ENCODE data around the gene ZBTB42.
A peak's percentile ranks its signal among the peaks of the same experiment; 100 is the strongest.

Gene ZBTB42

GRCh38 chr14:104792101-104792884, 8.6 kb upstream of the ZBTB42 start:
- H3K79me2 ChIP-seq (ENCODE audit: control insufficient read depth, insufficient read depth, low read length, unreplicated experiment) = peaks cover 66% of the 10 kb centered on the region
- H3K4me3 ChIP-seq (ENCODE audit: low read depth, low read length) = no peak overlapping the region
- H3K36me3 ChIP-seq (ENCODE audit: insufficient read depth, low read length) = no peaks in the 10 kb centered on the region
- H2AFZ ChIP-seq (ENCODE audit: low read length, unreplicated experiment) = no peak overlapping the region
- H3K27ac ChIP-seq (ENCODE audit: low read depth, low read length) = no peak overlapping the region
- H3K27me3 ChIP-seq (ENCODE audit: insufficient read depth, low read length) = no peaks in the 10 kb centered on the region
- H3K4me1 ChIP-seq (ENCODE audit: control insufficient read depth, insufficient read depth, low read length, unreplicated experiment) = peaks cover 20% of the 10 kb centered on the region

GRCh38 chr14:104792945-104793702, 7.8 kb upstream of the ZBTB42 start:
- H3K36me3 ChIP-seq (ENCODE audit: insufficient read depth, low read length) = no peaks in the 10 kb centered on the region
- H3K27ac ChIP-seq (ENCODE audit: low read depth, low read length) = no peak overlapping the region
- H3K4me3 ChIP-seq (ENCODE audit: low read depth, low read length) = peak overlapping the region; percentile 84
- peaks cover 59% of the 10 kb centered on the region for H3K79me2 ChIP-seq (ENCODE audit: control insufficient read depth, insufficient read depth, low read length, unreplicated experiment)
- no peaks in the 10 kb centered on the region for H3K27me3 ChIP-seq (ENCODE audit: insufficient read depth, low read length)
- H2AFZ ChIP-seq (ENCODE audit: low read length, unreplicated experiment) = no peak overlapping the region
- peaks cover 23% of the 10 kb centered on the region for H3K4me1 ChIP-seq (ENCODE audit: control insufficient read depth, insufficient read depth, low read length, unreplicated experiment)

- peaks cover 54% of the 10 kb centered on the region for H3K79me2 ChIP-seq (ENCODE audit: control insufficient read depth, insufficient read depth, low read length, unreplicated experiment)
These were observed 7.3 kb upstream of the ZBTB42 start for GRCh38 chr14:104793703-104793959.

GRCh38 chr14:104794099-104794498, 6.8 kb upstream of the ZBTB42 start:
- Histone ChIP-seq H3K4me1 (ENCODE audit: control insufficient read depth, insufficient read depth, low read length, unreplicated experiment) (peaks cover 24% of the 10 kb centered on the region), H3K27ac (ENCODE audit: low read depth, low read length) (0 out of 2 replicates have a peak overlapping the region, but pooled peaks have one; percentile 2), H3K4me3 (ENCODE audit: low read depth, low read length) (peak overlapping the region; percentile 84)

More at GRCh38 chr14:104793703-104793959, 7.3 kb upstream of the ZBTB42 start:
- Histone ChIP-seq H3K4me1 (ENCODE audit: control insufficient read depth, insufficient read depth, low read length, unreplicated experiment) (peaks cover 23% of the 10 kb centered on the region), H3K4me3 (ENCODE audit: low read depth, low read length) (peak overlapping the region; percentile 84), H3K27me3 (ENCODE audit: insufficient read depth, low read length) (no peaks in the 10 kb centered on the region), H3K36me3 (ENCODE audit: insufficient read depth, low read length) (no peaks in the 10 kb centered on the region), H3K27ac (ENCODE audit: low read depth, low read length) (no peak overlapping the region), H2AFZ (ENCODE audit: low read length, unreplicated experiment) (no peak overlapping the region)

GRCh38 chr14:104794631-104794992, 6.3 kb upstream of the ZBTB42 start:
- Histone ChIP-seq H3K4me3 (ENCODE audit: low read depth, low read length) (peak overlapping the region; percentile 84), H3K4me1 (ENCODE audit: control insufficient read depth, insufficient read depth, low read length, unreplicated experiment) (peaks cover 29% of the 10 kb centered on the region), H3K27me3 (ENCODE audit: insufficient read depth, low read length) (no peaks in the 10 kb centered on the region), H3K27ac (ENCODE audit: low read depth, low read length) (0 out of 2 replicates have a peak overlapping the region, but pooled peaks have one; percentile 21), H2AFZ (ENCODE audit: low read length, unreplicated experiment) (no peak overlapping the region), H3K36me3 (ENCODE audit: insufficient read depth, low read length) (no peaks in the 10 kb centered on the region), H3K79me2 (ENCODE audit: control insufficient read depth, insufficient read depth, low read length, unreplicated experiment) (peaks cover 49% of the 10 kb centered on the region)

More at GRCh38 chr14:104794099-104794498, 6.8 kb upstream of the ZBTB42 start:
- Histone ChIP-seq H2AFZ (ENCODE audit: low read length, unreplicated experiment) (no peak overlapping the region), H3K36me3 (ENCODE audit: insufficient read depth, low read length) (no peaks in the 10 kb centered on the region), H3K79me2 (ENCODE audit: control insufficient read depth, insufficient read depth, low read length, unreplicated experiment) (peaks cover 51% of the 10 kb centered on the region), H3K27me3 (ENCODE audit: insufficient read depth, low read length) (no peaks in the 10 kb centered on the region)

- H3K4me3 ChIP-seq (ENCODE audit: low read depth, low read length) = peak within 1 kb of the TSS; percentile 84
- 0 out of 2 replicates have a peak within 1 kb of the TSS, but pooled peaks have one; percentile 21 for H3K27ac ChIP-seq (ENCODE audit: low read depth, low read length)
- peaks cover 44% of the 10 kb centered on the region for H3K79me2 ChIP-seq (ENCODE audit: control insufficient read depth, insufficient read depth, low read length, unreplicated experiment)
These were observed 5.7 kb upstream of the ZBTB42 start, which contains the start of gene AKT1 for GRCh38 chr14:104794993-104795780. TSS of gene AKT1 (minus strand) at chr14:104795748. CDS start at chr14:104792643, 3,105 bp downstream.

GRCh38 chr14:104795781-104796686, 4.9 kb upstream of the ZBTB42 start:
- H2AFZ ChIP-seq (ENCODE audit: low read length, unreplicated experiment) = no peak overlapping the region
- H3K27ac ChIP-seq (ENCODE audit: low read depth, low read length) = no peak overlapping the region
- H3K4me3 ChIP-seq (ENCODE audit: low read depth, low read length) = peak overlapping the region; percentile 76
- no peaks in the 10 kb centered on the region for H3K27me3 ChIP-seq (ENCODE audit: insufficient read depth, low read length)
- peaks cover 38% of the 10 kb centered on the region for H3K79me2 ChIP-seq (ENCODE audit: control insufficient read depth, insufficient read depth, low read length, unreplicated experiment)
- H3K36me3 ChIP-seq (ENCODE audit: insufficient read depth, low read length) = no peaks in the 10 kb centered on the region
- peaks cover 34% of the 10 kb centered on the region for H3K4me1 ChIP-seq (ENCODE audit: control insufficient read depth, insufficient read depth, low read length, unreplicated experiment)

More at GRCh38 chr14:104794993-104795780, 5.7 kb upstream of the ZBTB42 start, which contains the start of gene AKT1:
- H3K27me3 ChIP-seq (ENCODE audit: insufficient read depth, low read length) = no peaks in the 10 kb centered on the region
- no peaks in the 10 kb centered on the region for H3K36me3 ChIP-seq (ENCODE audit: insufficient read depth, low read length)
- peaks cover 34% of the 10 kb centered on the region for H3K4me1 ChIP-seq (ENCODE audit: control insufficient read depth, insufficient read depth, low read length, unreplicated experiment)
- H2AFZ ChIP-seq (ENCODE audit: low read length, unreplicated experiment) = no peak within 1 kb of the TSS

- no peaks in the 10 kb centered on the region for H3K27me3 ChIP-seq (ENCODE audit: insufficient read depth, low read length)
- no peak overlapping the region for H3K27ac ChIP-seq (ENCODE audit: low read depth, low read length)
- no peak overlapping the region for H3K4me3 ChIP-seq (ENCODE audit: low read depth, low read length)
- H3K79me2 ChIP-seq (ENCODE audit: control insufficient read depth, insufficient read depth, low read length, unreplicated experiment) = peaks cover 35% of the 10 kb centered on the region
- H3K36me3 ChIP-seq (ENCODE audit: insufficient read depth, low read length) = no peaks in the 10 kb centered on the region
- H2AFZ ChIP-seq (ENCODE audit: low read length, unreplicated experiment) = no peak overlapping the region
- H3K4me1 ChIP-seq (ENCODE audit: control insufficient read depth, insufficient read depth, low read length, unreplicated experiment) = peaks cover 39% of the 10 kb centered on the region
These were observed 4.2 kb upstream of the ZBTB42 start for GRCh38 chr14:104796687-104797081.

- no peak overlapping the region for H2AFZ ChIP-seq (ENCODE audit: low read length, unreplicated experiment)
- no peak overlapping the region for H3K27ac ChIP-seq (ENCODE audit: low read depth, low read length)
- H3K27me3 ChIP-seq (ENCODE audit: insufficient read depth, low read length) = no peaks in the 10 kb centered on the region
- no peak overlapping the region for H3K4me3 ChIP-seq (ENCODE audit: low read depth, low read length)
- H3K79me2 ChIP-seq (ENCODE audit: control insufficient read depth, insufficient read depth, low read length, unreplicated experiment) = peaks cover 28% of the 10 kb centered on the region
- peaks cover 42% of the 10 kb centered on the region for H3K4me1 ChIP-seq (ENCODE audit: control insufficient read depth, insufficient read depth, low read length, unreplicated experiment)
- H3K36me3 ChIP-seq (ENCODE audit: insufficient read depth, low read length) = no peaks in the 10 kb centered on the region
These were observed 3.5 kb upstream of the ZBTB42 start for GRCh38 chr14:104797115-104798044.
